ENCODE data around the gene AGPAT3.
"Not testable (repeated sequence)": the region's sequence is repeated elsewhere in the genome, so short reads cannot be mapped to it uniquely, and the experiment has no call there.

AGPAT3 gene

DNA sequence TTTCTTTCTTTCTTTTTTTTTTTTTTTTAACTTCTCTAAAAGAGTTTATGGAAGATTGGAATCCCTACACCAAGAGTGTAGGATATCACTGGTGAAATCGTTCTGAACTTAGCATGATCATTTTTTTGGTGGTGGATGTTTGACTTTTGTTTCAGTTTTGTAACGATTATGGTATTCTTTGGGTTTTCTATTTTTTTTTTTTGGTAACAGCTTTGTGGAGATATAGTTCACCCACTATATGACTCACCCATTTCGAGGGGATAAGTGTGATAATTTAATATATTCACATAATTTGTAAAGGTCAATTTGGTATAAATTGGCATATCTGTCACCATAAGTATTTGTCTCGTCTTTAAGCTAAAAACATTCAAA is 29.2 kb downstream of the AGPAT3 start:
- no peak for TF ChIP-seq CTCF (IDR thresholded peaks at IDR 0.05)
- no peak for TF ChIP-seq ZFX (IDR thresholded peaks at IDR 0.05; ENCODE audit: borderline replicate concordance)
- H3K27ac ChIP-seq, result no peak overlapping the region

DNA sequence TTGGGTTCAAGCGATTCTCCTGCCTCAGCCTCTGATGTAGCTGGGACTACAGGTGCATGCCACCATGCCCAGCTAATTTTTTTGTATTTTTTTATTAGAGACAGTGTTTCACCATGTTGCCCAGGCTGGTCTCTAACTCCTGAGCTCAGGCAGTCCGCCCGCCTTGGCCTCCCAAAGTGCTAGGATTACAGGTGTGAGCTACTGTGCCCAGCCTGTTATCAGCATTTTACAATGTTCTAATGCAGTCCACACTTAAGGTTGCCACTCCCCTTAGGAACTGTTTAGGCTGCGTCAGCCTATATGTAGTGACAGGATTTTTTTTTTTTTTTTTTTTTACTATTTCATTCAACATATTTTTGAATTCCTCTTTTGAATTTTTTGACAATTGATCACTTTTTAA is 30.2 kb downstream of the AGPAT3 start:
- TF ChIP-seq CTCF (IDR thresholded peaks at IDR 0.05), result no peak
- no peak for TF ChIP-seq ZFX (IDR thresholded peaks at IDR 0.05; ENCODE audit: borderline replicate concordance)
- H3K27ac ChIP-seq, result no peak overlapping the region

DNA sequence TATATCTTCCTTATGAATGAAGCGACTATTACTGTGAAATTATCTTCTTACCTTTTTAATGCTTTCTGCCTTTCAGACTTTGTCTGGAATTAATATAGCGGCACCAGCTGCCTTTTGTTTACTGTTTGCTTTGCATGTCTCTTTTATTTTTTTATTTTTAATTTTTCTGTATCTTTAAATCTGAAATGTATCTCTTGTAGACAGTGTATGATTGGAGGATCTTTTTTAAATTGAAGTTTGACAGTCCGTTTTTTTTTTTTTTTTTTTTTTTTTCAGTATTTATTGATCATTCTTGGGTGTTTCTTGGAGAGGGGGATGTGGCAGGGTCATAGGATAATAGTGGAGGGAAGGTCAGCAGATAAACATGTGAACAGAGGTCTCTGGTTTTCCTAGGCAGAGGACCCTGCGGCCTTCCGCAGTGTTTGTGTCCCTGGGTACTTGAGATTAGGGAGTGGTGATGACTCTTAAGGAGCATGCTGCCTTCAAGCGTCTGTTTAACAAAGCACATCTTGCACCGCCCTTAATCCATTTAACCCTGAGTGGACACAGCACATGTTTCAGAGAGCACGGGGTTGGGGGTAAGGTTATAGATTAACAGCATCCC is 31.8 kb downstream of the AGPAT3 start:
- not testable (repeated sequence) for H3K27ac ChIP-seq

DNA sequence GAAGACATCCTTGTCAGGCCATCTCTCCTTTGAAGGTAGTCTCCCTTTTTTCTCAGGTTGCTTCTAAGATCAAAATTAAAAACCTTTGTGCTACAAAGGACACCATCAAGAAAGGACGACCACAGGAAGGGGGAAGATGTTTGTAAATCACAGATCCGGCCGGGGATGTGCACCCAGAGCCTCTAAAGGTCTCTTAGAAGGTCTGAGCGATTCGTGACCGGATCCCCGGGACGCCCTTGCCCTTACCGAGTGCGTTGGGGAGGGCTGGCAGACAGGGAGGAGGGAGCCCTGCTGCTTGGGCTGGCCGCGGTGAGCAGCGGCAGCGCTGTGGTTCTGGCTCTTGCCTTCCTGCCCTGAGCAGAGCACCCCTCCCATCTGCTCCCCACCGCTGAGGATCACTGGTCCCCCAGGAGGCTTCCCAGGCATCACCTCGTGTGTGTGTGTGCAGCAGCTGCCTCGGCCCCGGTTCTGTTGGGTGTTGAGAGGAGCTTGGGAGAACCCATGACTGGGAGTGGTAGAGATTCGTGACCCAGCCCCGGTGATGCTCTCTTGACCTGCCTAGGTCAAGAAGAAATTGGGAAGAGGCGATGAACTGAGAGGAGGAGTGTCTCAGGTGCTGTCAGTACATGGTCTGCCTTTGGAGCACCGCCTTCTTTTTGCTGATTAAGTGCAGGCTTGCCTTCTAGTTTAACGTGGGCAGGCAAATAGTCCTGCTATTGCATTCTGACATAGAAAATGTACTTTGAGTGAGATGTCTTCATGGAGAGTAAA is 34.5 kb downstream of the AGPAT3 start:
- no peak for TF ChIP-seq CTCF (IDR thresholded peaks at IDR 0.05)
- TF ChIP-seq ZFX (IDR thresholded peaks at IDR 0.05; ENCODE audit: borderline replicate concordance), result no peak
- no peak overlapping the region for H3K27ac ChIP-seq

DNA sequence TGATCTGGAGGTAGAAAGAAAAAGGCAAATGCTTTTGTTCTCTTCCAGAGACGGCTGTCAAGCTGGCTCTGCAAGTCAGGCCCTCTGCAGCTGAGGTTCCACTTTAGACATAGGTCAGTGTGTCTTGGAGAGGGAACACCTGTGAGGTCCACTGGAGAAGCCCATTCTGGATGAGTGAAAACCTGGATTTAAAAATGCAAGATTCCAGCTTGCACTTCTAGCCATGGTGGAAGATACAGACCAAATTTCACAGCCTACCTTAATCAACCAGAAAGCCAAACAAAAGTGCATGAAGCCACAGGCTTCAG is 35.0 kb downstream of the AGPAT3 start:
- H3K27ac ChIP-seq, result no peak overlapping the region
- TF ChIP-seq CTCF (IDR thresholded peaks at IDR 0.05) (no peak), ZFX (IDR thresholded peaks at IDR 0.05; ENCODE audit: borderline replicate concordance) (no peak)

GRCh38 chr21:43900690-43901089 is 35.7 kb downstream of the AGPAT3 start:
- H3K27ac ChIP-seq, result peak overlapping the region; percentile 58; the same call in 1 of the 2 replicates
- TF ChIP-seq CTCF (IDR thresholded peaks at IDR 0.05) (no peak), ZFX (IDR thresholded peaks at IDR 0.05; ENCODE audit: borderline replicate concordance) (no peak)

DNA sequence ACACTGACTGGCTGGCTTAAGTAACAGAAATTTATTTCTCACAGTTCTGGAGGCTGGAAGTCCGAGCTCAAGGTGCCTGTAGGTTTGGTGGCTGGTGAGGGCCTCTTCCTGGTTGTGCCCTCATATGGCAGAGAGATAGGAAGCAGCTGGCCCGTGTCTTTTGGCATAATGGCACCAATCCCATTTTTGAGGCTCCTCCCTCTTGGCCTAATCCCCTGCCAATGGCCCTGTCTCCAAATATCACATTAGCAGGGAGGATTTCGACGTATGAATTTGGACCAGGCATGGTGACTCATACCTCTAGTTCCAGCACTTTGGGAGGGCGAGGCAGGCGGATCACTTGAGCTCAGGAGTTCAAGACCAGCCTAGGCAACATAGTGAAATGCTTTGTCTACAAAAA is 37.4 kb downstream of the AGPAT3 start:
- TF ChIP-seq CTCF (IDR thresholded peaks at IDR 0.05) (no peak), ZFX (IDR thresholded peaks at IDR 0.05; ENCODE audit: borderline replicate concordance) (no peak)
- H3K27ac ChIP-seq, result peak overlapping the region; percentile 58
